HepG2 (cell line): ENCODE data around the gene CATSPERE. TPM values are rescaled to one million over a fixed set of nuclear protein-coding genes. Genes with fewer than 3 reads are reported as not detected.

Experiments
- ATAC-seq: fragments of 200-7000 bp; cut with Tn5 transposase; 3 replicates; pipeline ENCODE4 v1.9.1; 2020; ENCODE audit warnings: mild to moderate bottlenecking, moderate library complexity
- BruUV-seq: library from RNA; stranded (reverse); fragments of 400-500 nt; replicated peaks from 2 replicates; lab custom pipeline; 2021; lab: Mats Ljungman, UMichigan
- CTCF ChIA-PET: fragments of 300-600 bp; formaldehyde crosslinking; extraction: SDS; loops from one replicate; lab custom pipeline; 2021; ENCODE audit warnings: low total read pairs, inconsistent platforms, low intra/inter-chr PET ratio; lab: Yijun Ruan, JAX
- POLR2A ChIA-PET: fragments of 350-600 bp; sonication (Branson Sonifier 250); formaldehyde crosslinking; loops from one replicate; lab custom pipeline; 2020; ENCODE audit warnings: antibody characterized with exemption, inconsistent platforms; lab: Yijun Ruan, JAX
- DNase-seq: peaks from one replicate; pipeline ENCODE4 v3.0.0-alpha.2; 2015; ENCODE audit warnings: low spot score
- FAIRE-seq: peaks from 3 replicates; lab custom pipeline; 2011; peaks lifted over from hg19 to GRCh38; lab: Jason Lieb, UNC
- H2AFZ ChIP-seq: one replicate; pipeline ENCODE4 v1.6.1; 2011; ENCODE audit warnings: low read length, inconsistent platforms
- H3K27ac ChIP-seq: fragments of 300-600 bp; 3 replicates; pipeline ENCODE4 v1.8.0; 2011; ENCODE audit warnings: mixed run types, mild to moderate bottlenecking, mixed read lengths, low read length, inconsistent platforms; ENCODE audit not compliant: insufficient read depth; ENCODE audit errors: extremely low read length
- H3K27me3 ChIP-seq, 2 experiments: fragments of 200-600 bp in 1 of 2; 2 replicates in 1 of 2; 3 replicates in 1 of 2; pipeline versions ENCODE4 v1.6.0 to v1.8.0; 2011; ENCODE audit warnings: low read length in 2 of 2, mild to moderate bottlenecking in 2 of 2, moderate library complexity in 2 of 2, inconsistent platforms in 1 of 2; ENCODE audit not compliant: insufficient read depth in 2 of 2, control insufficient read depth in 1 of 2
- H3K36me3 ChIP-seq, 2 experiments: fragments of 200-600 bp in 1 of 2; replicated peaks in 1 of 2; 2 replicates in 1 of 2; 3 replicates in 1 of 2; pipeline versions ENCODE4 v1.5.1 to v1.8.0; 2011; ENCODE audit warnings: low read length in 2 of 2, inconsistent platforms in 1 of 2; ENCODE audit not compliant: insufficient read depth in 2 of 2, control insufficient read depth in 1 of 2
- H3K4me1 ChIP-seq: 2 replicates; pipeline ENCODE4 v1.5.1; 2012; ENCODE audit warnings: low read length, inconsistent platforms; ENCODE audit not compliant: insufficient read depth
- H3K4me2 ChIP-seq: 2 replicates; pipeline ENCODE4 v1.6.0; 2011; ENCODE audit warnings: low read depth, low read length, inconsistent platforms
- H3K4me3 ChIP-seq, 3 experiments: fragments of 200-600 bp in 1 of 3; sonication (generic), shearing (Covaris generic) in 1 of 3; replicated peaks in 1 of 3; 2 replicates each; pipeline ENCODE4 v1.5.1; 2011 to 2016; ENCODE audit warnings: low read length in 3 of 3, inconsistent platforms in 2 of 3, low read depth in 2 of 3, mild to moderate bottlenecking in 2 of 3, control low read depth in 1 of 3, mixed read lengths in 1 of 3; ENCODE audit not compliant: insufficient read depth in 1 of 3
- H3K79me2 ChIP-seq: one replicate; pipeline ENCODE4 v1.6.1; 2011; ENCODE audit warnings: low read length, inconsistent platforms; ENCODE audit not compliant: insufficient read depth
- H3K9ac ChIP-seq: 2 replicates; pipeline ENCODE4 v1.6.0; 2011; ENCODE audit warnings: mild to moderate bottlenecking, low read depth, low read length, inconsistent platforms; ENCODE audit not compliant: insufficient read depth
- H3K9me3 ChIP-seq: 2 replicates; pipeline ENCODE4 v1.5.1; 2012; ENCODE audit warnings: mild to moderate bottlenecking, low read length
- H4K20me1 ChIP-seq: 2 replicates; pipeline ENCODE4 v1.6.0; 2011; ENCODE audit warnings: inconsistent platforms, mild to moderate bottlenecking, low read length, moderate library complexity; ENCODE audit not compliant: insufficient read depth
- CCDC6 ChIP-seq: sonication (generic); formaldehyde crosslinking; IDR thresholded peaks from 2 replicates; pipeline ENCODE4 v1.8.1; 2022; ENCODE audit warnings: mild to moderate bottlenecking, missing genetic modification reagents, moderate library complexity
- CEBPG ChIP-seq: IDR thresholded peaks from 2 replicates; pipeline ENCODE4 v1.6.1; 2016
- EEA1 ChIP-seq: sonication (generic); formaldehyde crosslinking; IDR thresholded peaks from 2 replicates; pipeline ENCODE4 v1.5.1; 2020; ENCODE audit warnings: mild to moderate bottlenecking, missing genetic modification reagents, borderline replicate concordance
- ELF4 ChIP-seq: sonication (generic); formaldehyde crosslinking; IDR thresholded peaks from 2 replicates; pipeline ENCODE4 v1.5.0; 2020; ENCODE audit warnings: missing genetic modification reagents, mild to moderate bottlenecking, moderate library complexity, borderline replicate concordance
- FOSL2 ChIP-seq: sonication (generic); formaldehyde crosslinking; IDR thresholded peaks from 2 replicates; pipeline ENCODE4 v1.4.0; 2020; ENCODE audit warnings: missing genetic modification reagents
- GABPA ChIP-seq, 2 experiments: IDR thresholded peaks; 2 replicates each; pipeline ENCODE4 v1.6.1; 2011 to 2016; ENCODE audit warnings: low read depth in 2 of 2, low read length in 1 of 2, missing biosample characterization in 1 of 2, missing genetic modification characterization in 1 of 2
- KDM6A ChIP-seq: IDR thresholded peaks from 2 replicates; pipeline ENCODE4 v1.6.1; 2016; ENCODE audit warnings: low read depth
- NCOA5 ChIP-seq: sonication (generic); formaldehyde crosslinking; IDR thresholded peaks from 2 replicates; pipeline ENCODE4 v1.4.0; 2020; ENCODE audit warnings: missing genetic modification reagents
- NONO ChIP-seq, 2 experiments: fragments of 450-650 bp in 1 of 2; sonication (generic) in 1 of 2; formaldehyde crosslinking in 1 of 2; IDR thresholded peaks in 1 of 2; conservative IDR thresholded peaks in 1 of 2; 2 replicates each; pipeline versions ENCODE4 v1.6.1 to v1.8.0; 2017 to 2022; ENCODE audit warnings: mild to moderate bottlenecking in 1 of 2, missing genetic modification reagents in 1 of 2, moderate library complexity in 1 of 2
- RFX5 ChIP-seq: IDR thresholded peaks from 2 replicates; pipeline ENCODE4 v1.6.1; 2011; ENCODE audit warnings: low read depth, low read length, improper control_type of control experiment
- SAP130 ChIP-seq: IDR thresholded peaks from 2 replicates; pipeline ENCODE4 v1.6.1; 2016; ENCODE audit warnings: low read depth
- TAF1 ChIP-seq: sonication (generic); formaldehyde crosslinking; IDR thresholded peaks from 2 replicates; pipeline ENCODE4 v1.4.0; 2020; ENCODE audit warnings: missing genetic modification reagents
- U2AF1 ChIP-seq: fragments of 200-400 bp; formaldehyde crosslinking; optimal IDR thresholded peaks from 2 replicates; pipeline ENCODE3; 2017; ENCODE audit warnings: mild to moderate bottlenecking, low read depth, low read length
- ZBTB38 ChIP-seq: sonication (generic); formaldehyde crosslinking; IDR thresholded peaks from 2 replicates; pipeline ENCODE4 v1.5.1; 2020; ENCODE audit warnings: mild to moderate bottlenecking, missing genetic modification reagents
- ZNF510 ChIP-seq: sonication (generic); formaldehyde crosslinking; IDR thresholded peaks from 2 replicates; pipeline ENCODE4 v1.4.0; 2020; ENCODE audit warnings: low read depth, mild to moderate bottlenecking, missing genetic modification reagents
- ZNF512 ChIP-seq: sonication (generic); formaldehyde crosslinking; IDR thresholded peaks from 2 replicates; pipeline ENCODE4 v1.4.0; 2020; ENCODE audit warnings: mild to moderate bottlenecking, missing genetic modification reagents
- ZNF569 ChIP-seq: sonication (generic); formaldehyde crosslinking; IDR thresholded peaks from 2 replicates; pipeline ENCODE4 v1.5.0; 2020; ENCODE audit warnings: mild to moderate bottlenecking, missing genetic modification reagents, moderate library complexity, borderline replicate concordance
- WGBS: methylation state at CpG from one replicate; pipeline ENCODE4 v1.1.6; 2017; ENCODE audit warnings: low lambda C conversion rate; 5-methylcytosine and 5-hydroxymethylcytosine counted together
- in situ Hi-C: cut with HindIII; loops from 2 replicates; pipeline ENCODE4 v1.10.0; 2017; ENCODE audit warnings: low pct_unique_long_range_greater_than_20kb; ENCODE audit not compliant: extremely low pct_ligation_motif_present
- intact Hi-C: fragments of 100-400 bp; cut with micrococcal nuclease; formaldehyde crosslinking; loops from one replicate; pipeline ENCODE4 v1.10.0; 2022; ENCODE audit not compliant: unreplicated experiment
- polyA plus RNA-seq, 8 experiments: library from polyadenylated mRNA; depleted of rRNA in 3 of 8; stranded (reverse) in 7 of 8; unstranded in 1 of 8; fragments of >200 nt; fragmentation: Illumina TruSeq in 4 of 8; extraction: Trizol in 4 of 8; gene quantifications; 2 replicates each; pipeline versions ENCODE4 v1.2.1 to v1.2.3, GENCODE V29; 2011 to 2016; ENCODE audit warnings: low read depth in 4 of 8, missing spikeins in 1 of 8, mixed read lengths in 1 of 8; ENCODE audit not compliant: insufficient read depth in 1 of 8
- total RNA-seq, 5 experiments: library from RNA; depleted of rRNA; stranded (reverse); fragments of >200 nt; fragmentation: Illumina TruSeq; extraction: Trizol; gene quantifications; 2 replicates each; pipeline ENCODE4 v1.2.3, GENCODE V29; 2016; ENCODE audit warnings: low read depth in 1 of 5
- TF ChIP-seq, protein P1 (sequence below): sonication (generic); formaldehyde crosslinking; conservative IDR thresholded peaks from 2 replicates; pipeline ENCODE4 v1.5.0; 2020; ENCODE audit warnings: missing genetic modification reagents
- TF ChIP-seq, protein P2 (sequence below), 2 experiments: fragments of 450-650 bp in 1 of 2; sonication (generic) in 1 of 2; formaldehyde crosslinking; IDR thresholded peaks; 2 replicates each; pipeline versions ENCODE4 v1.5.0 to v1.8.0; 2020 to 2022; ENCODE audit warnings: mild to moderate bottlenecking in 1 of 2, missing genetic modification reagents in 1 of 2
- TF ChIP-seq, protein P3 (sequence below): IDR thresholded peaks from 2 replicates; pipeline ENCODE4 v1.6.1; 2016; ENCODE audit warnings: missing compliant biosample characterization, missing genetic modification reagents, borderline replicate concordance

CATSPERE gene
- total and polyA plus RNA-seq, 2 of the 13 experiments (the other 11 are each of a cell fraction or from before 2014, with no cell fraction given) = 0.34 to 0.51 TPM

GRCh38 chr1:244435562-244436205, 25.4 kb upstream of the CATSPERE start:
- BruUV-seq = no TSS peak
- TF ChIP-seq ZNF569 (CRISPR knock-in tag) (no peak), NCOA5 (no peak), KDM6A (CRISPR knock-in tag) (no peak), TAF1 (CRISPR knock-in tag) (no peak), ELF4 (CRISPR knock-in tag) (no peak), ZNF510 (no peak), ZBTB38 (CRISPR knock-in tag) (peak; percentile 60; the same call in 1 of the 2 replicates), EEA1 (CRISPR knock-in tag) (no peak), GABPA (IDR thresholded peaks at IDR 0.05; ENCODE audit: low read depth, low read length) (no peak), GABPA (CRISPR knock-in tag; IDR thresholded peaks at IDR 0.05; ENCODE audit: low read depth) (no peak), NONO (IDR thresholded peaks at IDR 0.05) (no peak), NONO (CRISPR knock-in tag; conservative IDR thresholded peaks at IDR 0.05) (no peak), CEBPG (CRISPR knock-in tag) (no peak), U2AF1 (no peak), ZNF512 (0 out of 2 replicates have a peak, but pooled peaks have one; percentile 60), SAP130 (CRISPR knock-in tag) (peak; percentile 29; the same call in 1 of the 2 replicates), FOSL2 (CRISPR knock-in tag) (peak; percentile 83), CCDC6 (CRISPR knock-in tag) (0 out of 2 replicates have a peak, but pooled peaks have one; percentile 36), RFX5 (no peak)
- TF ChIP-seq, protein P1, sequence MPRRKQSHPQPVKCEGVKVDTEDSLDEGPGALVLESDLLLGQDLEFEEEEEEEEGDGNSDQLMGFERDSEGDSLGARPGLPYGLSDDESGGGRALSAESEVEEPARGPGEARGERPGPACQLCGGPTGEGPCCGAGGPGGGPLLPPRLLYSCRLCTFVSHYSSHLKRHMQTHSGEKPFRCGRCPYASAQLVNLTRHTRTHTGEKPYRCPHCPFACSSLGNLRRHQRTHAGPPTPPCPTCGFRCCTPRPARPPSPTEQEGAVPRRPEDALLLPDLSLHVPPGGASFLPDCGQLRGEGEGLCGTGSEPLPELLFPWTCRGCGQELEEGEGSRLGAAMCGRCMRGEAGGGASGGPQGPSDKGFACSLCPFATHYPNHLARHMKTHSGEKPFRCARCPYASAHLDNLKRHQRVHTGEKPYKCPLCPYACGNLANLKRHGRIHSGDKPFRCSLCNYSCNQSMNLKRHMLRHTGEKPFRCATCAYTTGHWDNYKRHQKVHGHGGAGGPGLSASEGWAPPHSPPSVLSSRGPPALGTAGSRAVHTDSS (CRISPR knock-in tag) = no peak
- TF ChIP-seq, protein P2, sequence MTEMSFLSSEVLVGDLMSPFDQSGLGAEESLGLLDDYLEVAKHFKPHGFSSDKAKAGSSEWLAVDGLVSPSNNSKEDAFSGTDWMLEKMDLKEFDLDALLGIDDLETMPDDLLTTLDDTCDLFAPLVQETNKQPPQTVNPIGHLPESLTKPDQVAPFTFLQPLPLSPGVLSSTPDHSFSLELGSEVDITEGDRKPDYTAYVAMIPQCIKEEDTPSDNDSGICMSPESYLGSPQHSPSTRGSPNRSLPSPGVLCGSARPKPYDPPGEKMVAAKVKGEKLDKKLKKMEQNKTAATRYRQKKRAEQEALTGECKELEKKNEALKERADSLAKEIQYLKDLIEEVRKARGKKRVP (CRISPR knock-in tag; IDR thresholded peaks at IDR 0.05) = no peak
- TF ChIP-seq, protein P3, sequence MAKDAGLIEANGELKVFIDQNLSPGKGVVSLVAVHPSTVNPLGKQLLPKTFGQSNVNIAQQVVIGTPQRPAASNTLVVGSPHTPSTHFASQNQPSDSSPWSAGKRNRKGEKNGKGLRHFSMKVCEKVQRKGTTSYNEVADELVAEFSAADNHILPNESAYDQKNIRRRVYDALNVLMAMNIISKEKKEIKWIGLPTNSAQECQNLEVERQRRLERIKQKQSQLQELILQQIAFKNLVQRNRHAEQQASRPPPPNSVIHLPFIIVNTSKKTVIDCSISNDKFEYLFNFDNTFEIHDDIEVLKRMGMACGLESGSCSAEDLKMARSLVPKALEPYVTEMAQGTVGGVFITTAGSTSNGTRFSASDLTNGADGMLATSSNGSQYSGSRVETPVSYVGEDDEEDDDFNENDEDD (CRISPR knock-in tag) = no peak

More at GRCh38 chr1:244435562-244436205, 25.4 kb upstream of the CATSPERE start:
- 68% methylated on average over 6 of the region's 6 CpGs for WGBS
- Histone ChIP-seq H3K79me2 (peaks cover 3% of the 10 kb centered on the region), H3K27me3 (no peaks in the 10 kb centered on the region), H4K20me1 (no peaks in the 10 kb centered on the region), H3K36me3 (peaks cover 2 to 16% of the 10 kb centered on the region in 2 experiments; a peak in 4 of 5 replicates), H3K4me1 (peaks cover 30% of the 10 kb centered on the region), H3K9me3 (no peaks in the 10 kb centered on the region), H3K9ac (peak overlapping the region; percentile 12; the same call in 1 of the 2 replicates), H3K4me3 (no peak overlapping the region), H2AFZ (no peak overlapping the region), H3K27ac (peak overlapping the region; percentile 48), H3K4me2 (peak overlapping the region; percentile 34; the same call in 1 of the 2 replicates)
- ATAC-seq (peak; percentile 82), FAIRE-seq (peak; percentile 46), DNase-seq (peak; percentile 58)
- intact Hi-C loops = no loop called here
- in situ Hi-C loops = no loop called here
- POLR2A ChIA-PET = no interaction called here
- CTCF ChIA-PET = no interaction called here
